ENCODE measurements around the gene GOLGA8M. TPM values are rescaled to one million over a fixed set of nuclear protein-coding genes. Genes with fewer than 3 reads are reported as not detected.
"Not testable (repeated sequence)": the region's sequence is repeated elsewhere in the genome, so short reads cannot be mapped to it uniquely, and the experiment has no call there.

GOLGA8M gene
- total RNA-seq, 1 donor from 2014 or later: not detected

GRCh38 chr15:28664575-28664974 is 47.6 kb downstream of the GOLGA8M start:
- not testable (repeated sequence) for H3K4me3 Mint-ChIP-seq (ENCODE audit: low read depth); H3K27ac Mint-ChIP-seq; H3K36me3 Mint-ChIP-seq (ENCODE audit: insufficient read depth); H3K9me3 Mint-ChIP-seq (ENCODE audit: low read depth); H3K4me1 Mint-ChIP-seq (ENCODE audit: low read depth); H3K27me3 Mint-ChIP-seq; DNase-seq (ENCODE audit: low spot score, unreplicated experiment)

GRCh38 chr15:28663717-28664116 is 48.5 kb downstream of the GOLGA8M start:
- DNase-seq (ENCODE audit: low spot score, unreplicated experiment); H3K27me3 Mint-ChIP-seq; H3K36me3 Mint-ChIP-seq (ENCODE audit: insufficient read depth); H3K27ac Mint-ChIP-seq; H3K9me3 Mint-ChIP-seq (ENCODE audit: low read depth); H3K4me1 Mint-ChIP-seq (ENCODE audit: low read depth); H3K4me3 Mint-ChIP-seq (ENCODE audit: low read depth): not testable (repeated sequence)

- not testable (repeated sequence) for H3K27me3 Mint-ChIP-seq; H3K27ac Mint-ChIP-seq; H3K4me1 Mint-ChIP-seq (ENCODE audit: low read depth); H3K4me3 Mint-ChIP-seq (ENCODE audit: low read depth); H3K36me3 Mint-ChIP-seq (ENCODE audit: insufficient read depth); DNase-seq (ENCODE audit: low spot score, unreplicated experiment); H3K9me3 Mint-ChIP-seq (ENCODE audit: low read depth)
Observed at GRCh38 chr15:28660750-28661149, 51.5 kb downstream of the GOLGA8M start.

- not testable (repeated sequence) for H3K27me3 Mint-ChIP-seq; DNase-seq (ENCODE audit: low spot score, unreplicated experiment); H3K4me1 Mint-ChIP-seq (ENCODE audit: low read depth); H3K36me3 Mint-ChIP-seq (ENCODE audit: insufficient read depth); H3K9me3 Mint-ChIP-seq (ENCODE audit: low read depth); H3K27ac Mint-ChIP-seq; H3K4me3 Mint-ChIP-seq (ENCODE audit: low read depth)
Observed at GRCh38 chr15:28656018-28656360, 56.2 kb downstream of the GOLGA8M start.

GRCh38 chr15:28655329-28656017 is 56.7 kb downstream of the GOLGA8M start:
- H3K4me3 Mint-ChIP-seq (ENCODE audit: low read depth); H3K27me3 Mint-ChIP-seq; H3K36me3 Mint-ChIP-seq (ENCODE audit: insufficient read depth); DNase-seq (ENCODE audit: low spot score, unreplicated experiment); H3K9me3 Mint-ChIP-seq (ENCODE audit: low read depth); H3K27ac Mint-ChIP-seq; H3K4me1 Mint-ChIP-seq (ENCODE audit: low read depth): not testable (repeated sequence)

GRCh38 chr15:28654194-28654593 is 58.0 kb downstream of the GOLGA8M start:
- H3K9me3 Mint-ChIP-seq (ENCODE audit: low read depth); DNase-seq (ENCODE audit: low spot score, unreplicated experiment); H3K4me1 Mint-ChIP-seq (ENCODE audit: low read depth); H3K4me3 Mint-ChIP-seq (ENCODE audit: low read depth); H3K36me3 Mint-ChIP-seq (ENCODE audit: insufficient read depth); H3K27ac Mint-ChIP-seq; H3K27me3 Mint-ChIP-seq: not testable (repeated sequence)

GRCh38 chr15:28652538-28652937 is 59.7 kb downstream of the GOLGA8M start:
- H3K27me3 Mint-ChIP-seq; H3K4me1 Mint-ChIP-seq (ENCODE audit: low read depth); H3K9me3 Mint-ChIP-seq (ENCODE audit: low read depth); H3K36me3 Mint-ChIP-seq (ENCODE audit: insufficient read depth); H3K27ac Mint-ChIP-seq; H3K4me3 Mint-ChIP-seq (ENCODE audit: low read depth); DNase-seq (ENCODE audit: low spot score, unreplicated experiment): not testable (repeated sequence)

Other genes with a start within 250 kb of the GOLGA8M start
- gene GOLGA8G, start 179.4 kb downstream of the GOLGA8M start, total RNA-seq: not detected in 2 replicates
- not detected in 2 replicates for gene GOLGA6L25, start 158.9 kb downstream of the GOLGA8M start, total RNA-seq
- gene GOLGA6L7, start 136.2 kb upstream of the GOLGA8M start, total RNA-seq: not detected in 2 replicates
- 37.1 and 41.0 TPM in 2 replicates for gene APBA2, start 173.6 kb upstream of the GOLGA8M start, total RNA-seq

All from progenitor cell of endocrine pancreas (in vitro differentiated cells).